Measurements from ENCODE around the gene ZNF202.

The ZNF202 gene

DNA sequence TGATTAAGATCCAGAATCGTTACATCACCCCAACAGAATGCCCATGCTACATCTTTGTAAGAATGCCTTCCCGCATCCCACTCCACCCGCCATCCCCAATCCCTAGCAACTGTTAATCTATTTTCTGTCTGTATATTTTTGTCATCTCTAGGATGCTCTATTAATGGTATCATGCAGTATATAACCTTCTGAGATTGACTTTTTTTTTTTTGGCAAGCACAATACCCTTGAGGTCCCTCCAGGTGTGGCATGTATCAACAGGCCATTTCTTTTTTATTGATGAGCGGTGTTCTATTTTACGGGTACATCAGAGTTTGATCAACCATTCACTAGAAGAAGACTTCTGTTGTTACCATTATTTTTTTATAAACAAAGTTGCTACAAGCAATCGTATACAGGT lies 56.9 kb downstream of the ZNF202 start:
- no peak for DNase-seq (ENCODE audit: low read depth in 3 of 3, low spot score in 1 of 3)

DNA sequence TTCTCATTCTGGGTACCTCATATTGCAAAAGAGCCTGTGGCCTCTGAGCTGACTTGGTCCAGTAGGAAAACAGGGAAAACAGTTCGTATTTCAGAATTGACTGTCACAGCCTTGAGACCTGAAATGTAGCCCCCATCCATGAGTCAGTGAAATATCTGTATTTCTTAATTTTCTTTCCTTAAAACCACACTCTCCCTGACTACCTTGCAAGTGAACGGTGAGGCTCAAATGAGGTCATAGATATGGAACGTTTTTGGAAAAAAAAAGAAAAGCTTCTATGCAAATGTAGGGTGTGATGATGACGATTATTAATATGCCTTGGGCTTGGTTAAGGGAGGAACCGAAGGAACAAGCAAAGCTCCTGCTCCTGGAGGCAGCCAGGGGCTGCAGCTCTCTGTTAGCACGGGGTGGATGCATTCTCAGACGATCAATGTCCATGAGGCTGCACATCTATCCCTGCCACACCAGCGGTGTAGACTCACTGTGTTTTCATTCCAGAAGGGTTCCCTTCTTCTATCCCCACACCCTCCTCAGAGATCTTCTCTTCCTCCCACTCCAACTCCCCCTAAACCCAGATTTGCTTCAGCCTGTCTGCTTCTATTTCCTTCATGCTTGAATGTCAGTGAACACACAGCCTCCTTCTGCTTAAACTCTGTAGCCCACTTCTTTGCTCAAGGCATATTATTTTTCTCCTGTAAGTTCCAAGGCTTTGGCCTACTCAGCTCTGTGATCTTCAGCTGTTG lies 57.9 kb downstream of the ZNF202 start:
- DNase-seq (ENCODE audit: low read depth in 3 of 3, low spot score in 1 of 3), result no peak

DNA sequence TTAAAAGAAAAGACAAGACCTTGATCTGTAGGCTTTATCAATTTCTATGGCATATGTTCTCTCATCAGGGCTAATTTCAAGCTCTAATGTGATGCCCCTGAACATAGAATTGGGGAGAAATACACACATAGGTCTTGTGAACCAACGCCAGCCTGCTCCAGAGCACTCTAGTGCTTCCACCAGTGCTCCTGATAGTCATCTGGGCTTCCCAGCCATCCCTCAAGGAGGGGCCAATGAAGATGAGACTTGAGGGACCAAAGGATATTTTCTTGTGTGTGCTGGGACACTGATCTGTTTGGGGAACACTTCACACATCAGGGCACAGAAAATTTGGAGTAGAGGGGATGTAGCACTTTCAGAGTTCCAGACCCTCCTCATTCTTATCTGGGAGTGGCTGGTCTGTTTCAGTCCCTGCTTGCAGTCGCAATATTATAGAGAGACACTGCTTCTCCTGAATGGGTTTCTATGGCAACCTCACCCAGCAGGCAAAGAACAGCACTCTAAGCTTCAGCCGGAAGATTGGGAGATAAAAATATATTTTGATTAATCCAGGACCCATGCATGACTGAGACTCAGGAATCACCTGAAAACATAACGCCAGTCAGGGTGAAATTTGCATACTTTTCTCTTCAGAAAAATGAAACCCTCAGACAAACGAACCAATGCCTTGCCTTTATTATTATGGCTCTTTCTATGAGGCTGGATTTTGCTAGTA lies 58.6 kb downstream of the ZNF202 start:
- DNase-seq (ENCODE audit: low read depth in 3 of 3, low spot score in 1 of 3), result no peak

DNA sequence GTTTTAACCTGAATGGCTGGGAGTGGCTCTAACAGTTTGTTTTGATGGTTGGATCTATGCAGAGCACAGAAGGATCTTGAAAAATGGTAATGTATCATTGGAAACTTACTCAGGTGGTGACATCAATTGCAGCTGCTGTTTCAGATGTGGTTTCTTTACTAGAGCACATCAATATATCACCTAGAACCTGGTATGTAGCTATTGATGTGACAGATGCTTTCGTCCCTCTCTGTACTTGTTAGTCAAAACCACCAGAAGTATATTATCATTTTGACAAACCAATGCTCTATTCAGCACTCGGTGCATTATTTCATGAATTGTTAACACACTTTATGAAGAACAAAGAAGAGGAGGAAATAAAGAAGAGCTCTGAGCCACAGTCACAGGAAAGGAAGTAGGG lies 60.4 kb downstream of the ZNF202 start:
- DNase-seq (ENCODE audit: low read depth in 3 of 3, low spot score in 1 of 3), result no peak

DNA sequence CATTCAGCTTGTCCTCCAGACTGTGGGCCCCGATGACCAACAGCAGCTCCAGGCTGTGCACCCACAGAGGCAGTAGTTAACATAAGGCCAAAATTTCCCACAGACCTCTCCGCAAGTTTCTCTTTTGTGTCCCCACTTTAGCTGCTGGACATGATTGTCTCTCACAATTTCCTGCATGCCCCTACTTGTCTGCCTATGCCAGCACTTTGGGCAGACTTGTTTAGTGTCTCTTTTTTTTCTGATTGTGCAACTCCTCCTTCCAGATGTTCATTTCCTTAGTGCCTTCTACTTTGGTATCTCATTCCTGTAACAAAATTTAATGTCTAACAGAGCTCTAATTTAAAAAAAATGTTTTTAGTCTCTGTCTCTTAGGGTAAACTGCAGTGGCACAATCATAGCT lies 63.2 kb downstream of the ZNF202 start:
- no peak for DNase-seq (ENCODE audit: low read depth in 3 of 3, low spot score in 1 of 3)

DNA sequence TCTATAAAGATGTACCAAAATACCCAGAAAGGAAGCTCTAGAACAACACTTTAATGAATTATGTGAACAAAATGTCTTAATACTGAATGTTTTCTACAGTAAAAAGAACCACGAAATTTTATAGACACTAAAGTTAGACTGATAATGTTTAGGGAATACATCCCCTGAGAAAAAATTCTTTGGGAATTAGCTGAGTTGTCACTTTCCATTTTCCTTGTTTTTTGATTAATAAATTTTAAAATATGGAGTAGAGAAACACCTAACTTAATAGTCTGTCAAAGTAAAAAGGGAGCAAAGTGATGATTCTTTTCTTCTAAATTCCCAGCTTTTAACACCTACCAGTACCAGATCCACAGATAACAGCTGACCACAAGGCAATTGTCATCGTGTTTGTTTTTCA lies 64.0 kb downstream of the ZNF202 start:
- DNase-seq (ENCODE audit: low read depth in 3 of 3, low spot score in 1 of 3), result no peak

DNA sequence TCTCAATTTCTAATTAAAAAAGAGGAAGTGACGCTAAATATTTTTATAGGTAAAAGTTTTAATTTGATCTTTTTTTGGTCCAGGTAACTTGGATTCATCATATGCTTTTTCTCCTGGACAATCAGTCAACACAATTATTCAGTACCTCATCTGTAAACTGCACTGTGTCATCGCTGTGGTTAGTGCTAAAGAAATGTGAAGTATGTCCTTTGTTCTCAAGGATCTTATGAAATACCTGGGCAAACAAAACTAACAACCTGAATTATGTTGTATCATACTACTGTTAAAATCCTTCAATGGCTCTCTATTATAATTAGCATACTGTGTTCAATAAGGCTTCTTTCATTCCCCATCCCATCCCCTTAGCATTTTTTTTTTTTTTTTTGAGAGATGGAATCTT lies 67.2 kb downstream of the ZNF202 start:
- DNase-seq (ENCODE audit: low read depth in 3 of 3, low spot score in 1 of 3), result no peak

All from stimulated activated CD4-positive, alpha-beta T cell treated with anti-CD3 and anti-CD28 coated beads, TNF-alpha, amount 100 ng/mL, for 1 hour (primary cell).